H1 (cell line): ENCODE measurements around the gene SMARCA1. TPM values are rescaled to one million over a fixed set of nuclear protein-coding genes. Genes with fewer than 3 reads are reported as not detected.

Source experiments
- CTCF ChIA-PET: fragments of 300-600 bp; sonication (Branson Sonifier 250); formaldehyde crosslinking; loops from one replicate; lab custom pipeline; 2021; ENCODE audit not compliant: partially characterized antibody; lab: Charles Lee
- POLR2A ChIA-PET: fragments of 300-600 bp; sonication (Branson Sonifier 250); formaldehyde crosslinking; loops from one replicate; lab custom pipeline; 2021; ENCODE audit warnings: inconsistent platforms; ENCODE audit not compliant: partially characterized antibody; lab: Charles Lee
- DNase-seq, 2 experiments: peaks; one replicate each; pipeline versions ENCODE4 v3.0.0 to v3.0.0-alpha.2; 2010 to 2022; ENCODE audit warnings: low spot score in 2 of 2, low read depth in 1 of 2, mixed read lengths in 1 of 2
- FAIRE-seq: peaks from 2 replicates; lab custom pipeline; 2011; peaks lifted over from hg19 to GRCh38; lab: Jason Lieb, UNC
- H2AFZ ChIP-seq: 2 replicates; pipeline ENCODE4 v1.8.1; 2012; ENCODE audit warnings: low read length, inconsistent platforms
- H2AK5ac ChIP-seq: 2 replicates; pipeline ENCODE4 v1.6.1; 2013; ENCODE audit warnings: low read depth, low read length
- H2BK120ac ChIP-seq: replicated peaks from 2 replicates; pipeline ENCODE3; 2013; ENCODE audit warnings: low read depth, low read length, inconsistent platforms
- H2BK12ac ChIP-seq: 2 replicates; pipeline ENCODE4 v1.6.1; 2013; ENCODE audit warnings: low read depth, low read length
- H2BK15ac ChIP-seq: 2 replicates; pipeline ENCODE4 v1.6.1; 2013; ENCODE audit warnings: low read length
- H2BK20ac ChIP-seq: 2 replicates; pipeline ENCODE4 v1.6.1; 2013; ENCODE audit warnings: low read length
- H2BK5ac ChIP-seq: 2 replicates; pipeline ENCODE4 v1.6.1; 2013; ENCODE audit warnings: low read depth, low read length
- H3K14ac ChIP-seq: 2 replicates; pipeline ENCODE4 v1.6.1; 2013; ENCODE audit warnings: inconsistent platforms; ENCODE audit not compliant: insufficient read length
- H3K18ac ChIP-seq: 2 replicates; pipeline ENCODE4 v1.6.1; 2013; ENCODE audit warnings: low read length; ENCODE audit errors: extremely low read depth
- H3K23ac ChIP-seq: 2 replicates; pipeline ENCODE4 v1.6.1; 2013; ENCODE audit warnings: inconsistent platforms; ENCODE audit not compliant: insufficient read length
- H3K23me2 ChIP-seq: 2 replicates; pipeline ENCODE4 v1.6.1; 2013; ENCODE audit warnings: low read depth, low read length
- H3K27ac ChIP-seq: 2 replicates; pipeline ENCODE4 v1.6.1; 2011; ENCODE audit warnings: low read depth, low read length, inconsistent platforms
- H3K27me3 ChIP-seq, 4 experiments: replicated peaks in 1 of 4; 1 replicate in 1 of 4; 2 replicates in 3 of 4; pipeline versions ENCODE4 v1.6.1 to v1.8.1; 2011 to 2013; ENCODE audit warnings: low read length in 3 of 4, mild to moderate bottlenecking in 3 of 4, inconsistent platforms in 2 of 4, mixed read lengths in 2 of 4, moderate library complexity in 1 of 4; ENCODE audit not compliant: control insufficient read depth in 3 of 4, insufficient read depth in 3 of 4; ENCODE audit errors: extremely low read depth in 1 of 4
- H3K36me3 ChIP-seq, 4 experiments: 2 replicates each; pipeline versions ENCODE4 v1.6.1 to v1.8.1; 2011 to 2013; ENCODE audit warnings: mild to moderate bottlenecking in 4 of 4, low read length in 3 of 4, moderate library complexity in 2 of 4, control low read depth in 1 of 4, inconsistent platforms in 1 of 4; ENCODE audit not compliant: insufficient read depth in 4 of 4, control insufficient read depth in 2 of 4
- H3K4ac ChIP-seq: replicated peaks from 2 replicates; pipeline ENCODE3; 2013; ENCODE audit warnings: low read length, low read depth, mixed read lengths, inconsistent platforms; ENCODE audit not compliant: insufficient read length
- H3K4me1 ChIP-seq, 4 experiments: replicated peaks in 1 of 4; 1 replicate in 1 of 4; 2 replicates in 3 of 4; pipeline versions ENCODE4 v1.6.1 to v1.8.1; 2011 to 2013; ENCODE audit warnings: low read length in 3 of 4, inconsistent platforms in 2 of 4, mixed read lengths in 1 of 4; ENCODE audit not compliant: insufficient read depth in 4 of 4, control insufficient read depth in 3 of 4
- H3K4me2 ChIP-seq, 2 experiments: 2 replicates each; pipeline versions ENCODE4 v1.6.1 to v1.8.1; 2011 to 2013; ENCODE audit warnings: low read depth in 2 of 2, low read length in 2 of 2, control low read depth in 1 of 2, inconsistent platforms in 1 of 2, mild to moderate bottlenecking in 1 of 2; ENCODE audit not compliant: insufficient read depth in 1 of 2
- H3K4me3 ChIP-seq, 4 experiments: fragments of 200-600, 300-600 bp in 1 of 4; sonication (generic), shearing (Covaris generic), sonication (Bioruptor Twin) in 1 of 4; 2 replicates each; pipeline versions ENCODE4 v1.5.1 to v1.8.1; 2011 to 2016; ENCODE audit warnings: low read length in 4 of 4, low read depth in 3 of 4, control low read depth in 2 of 4, inconsistent platforms in 2 of 4, mild to moderate bottlenecking in 2 of 4, mixed read lengths in 1 of 4, moderate library complexity in 1 of 4; ENCODE audit not compliant: insufficient read depth in 2 of 4; ENCODE audit errors: extremely low read depth in 1 of 4
- H3K56ac ChIP-seq: replicated peaks from 2 replicates; pipeline ENCODE3; 2013; ENCODE audit warnings: low read depth, mild to moderate bottlenecking, mixed read lengths, low read length, inconsistent platforms; ENCODE audit not compliant: insufficient read length
- H3K79me1 ChIP-seq: 2 replicates; pipeline ENCODE4 v1.6.1; 2013; ENCODE audit warnings: low read depth, low read length, control low read depth
- H3K79me2 ChIP-seq, 2 experiments: 2 replicates each; pipeline versions ENCODE4 v1.6.1 to v1.8.1; 2012 to 2013; ENCODE audit warnings: low read length in 2 of 2, mild to moderate bottlenecking in 2 of 2, inconsistent platforms in 1 of 2; ENCODE audit not compliant: insufficient read depth in 2 of 2, control insufficient read depth in 1 of 2
- H3K9ac ChIP-seq, 4 experiments: replicated peaks in 1 of 4; 1 replicate in 1 of 4; 2 replicates in 3 of 4; pipeline versions ENCODE4 v1.6.1 to v1.8.1; 2011 to 2013; ENCODE audit warnings: low read depth in 3 of 4, low read length in 3 of 4, control low read depth in 2 of 4, mild to moderate bottlenecking in 2 of 4, moderate library complexity in 2 of 4, inconsistent platforms in 1 of 4; ENCODE audit errors: extremely low read depth in 1 of 4
- H3K9me3 ChIP-seq, 2 experiments: 2 replicates each; pipeline versions ENCODE4 v1.6.1 to v1.8.1; 2012 to 2013; ENCODE audit warnings: mild to moderate bottlenecking in 2 of 2, moderate library complexity in 2 of 2, control low read depth in 1 of 2, inconsistent platforms in 1 of 2, low read depth in 1 of 2, low read length in 1 of 2, mixed read lengths in 1 of 2; ENCODE audit not compliant: insufficient read depth in 2 of 2
- H4K20me1 ChIP-seq, 2 experiments: replicated peaks in 1 of 2; 2 replicates each; pipeline versions ENCODE3 to v1.8.1; 2011 to 2013; ENCODE audit warnings: inconsistent platforms in 2 of 2, low read length in 2 of 2, mild to moderate bottlenecking in 1 of 2; ENCODE audit not compliant: insufficient read depth in 2 of 2, control insufficient read depth in 1 of 2
- H4K5ac ChIP-seq: 2 replicates; pipeline ENCODE4 v1.6.1; 2013; ENCODE audit warnings: low read length, low read depth, mixed read lengths, inconsistent platforms; ENCODE audit not compliant: insufficient read length
- H4K8ac ChIP-seq: 2 replicates; pipeline ENCODE4 v1.8.0; 2013; ENCODE audit warnings: mild to moderate bottlenecking, moderate library complexity, low read length, inconsistent platforms; ENCODE audit not compliant: insufficient read depth; ENCODE audit errors: extremely low read depth
- H4K91ac ChIP-seq: replicated peaks from 2 replicates; pipeline ENCODE3; 2013; ENCODE audit warnings: low read length, mixed read lengths, inconsistent platforms; ENCODE audit not compliant: insufficient read length
- PHF8 ChIP-seq: fragments of 200-600 bp; sonication (generic); conservative IDR thresholded peaks from 2 replicates; pipeline ENCODE4 v1.7.1; 2012; ENCODE audit warnings: low read depth, mild to moderate bottlenecking, inconsistent platforms, low read length, moderate library complexity
- RAD21 ChIP-seq, 2 experiments: IDR thresholded peaks in 1 of 2; conservative IDR thresholded peaks in 1 of 2; 2 replicates each; pipeline ENCODE4 v1.6.1; 2011; ENCODE audit warnings: low read depth in 2 of 2, low read length in 2 of 2, improper control_type of control experiment in 1 of 2, inconsistent platforms in 1 of 2, mild to moderate bottlenecking in 1 of 2, moderate library complexity in 1 of 2
- SAP30 ChIP-seq: fragments of 300-600 bp; sonication (generic); IDR thresholded peaks from 2 replicates; pipeline ENCODE4 v1.7.1; 2012; ENCODE audit warnings: low read length, moderate library complexity, mild to moderate bottlenecking, inconsistent platforms; ENCODE audit not compliant: insufficient read depth, insufficient replicate concordance
- SRF ChIP-seq: IDR thresholded peaks from 2 replicates; pipeline ENCODE4 v1.6.1; 2011; ENCODE audit warnings: mild to moderate bottlenecking, low read depth, low read length, moderate library complexity
- TEAD4 ChIP-seq: IDR thresholded peaks from 2 replicates; pipeline ENCODE4 v1.6.1; 2012; ENCODE audit warnings: low read depth, low read length, inconsistent platforms, mixed read lengths
- YY1 ChIP-seq: IDR thresholded peaks from 2 replicates; pipeline ENCODE4 v1.6.1; 2011; ENCODE audit warnings: low read depth, mild to moderate bottlenecking, low read length
- WGBS, 2 experiments: shearing (Covaris generic) in 1 of 2; methylation state at CpG; one replicate each; pipeline versions ENCODE4 v1.1.6 to v1.1.7; 2013 to 2015; ENCODE audit warnings: low lambda C conversion rate in 2 of 2, mixed read lengths in 2 of 2, inconsistent platforms in 1 of 2, low coverage in 1 of 2, missing lambda C conversion rate in 1 of 2; ENCODE audit not compliant: insufficient replicate concordance in 2 of 2, insufficient coverage in 1 of 2, insufficient read length in 1 of 2; ENCODE audit errors: extremely low coverage in 1 of 2, missing lambda C conversion rate in 1 of 2; 5-methylcytosine and 5-hydroxymethylcytosine counted together
- polyA plus RNA-seq, 7 experiments: library from polyadenylated mRNA; depleted of rRNA in 3 of 7; stranded (reverse) in 5 of 7; unstranded in 2 of 7; fragments of >200 nt in 5 of 7; fragments of 200-250 nt in 2 of 7; gene quantifications; 1 replicate in 5 of 7; 2 replicates in 1 of 7; 4 replicates in 1 of 7; pipeline versions ENCODE4 v1.2.1 to v1.2.3, GENCODE V29; 2011 to 2013; ENCODE audit warnings: missing spikeins in 2 of 7, mixed read lengths in 2 of 7
- total RNA-seq: library from RNA; stranded (reverse); fragmentation: NEBNext Ultra II Directional; extraction: Animal tissue kit (Norgen Biotek cat#: 25700); gene quantifications from 2 replicates; pipeline ENCODE4 v1.2.1, GENCODE V29; 2021

SMARCA1 gene
- total and polyA plus RNA-seq, 2 of the 8 experiments (the other 6 are each of a cell fraction or from before 2014, with no cell fraction given) = 13.1 to 54.4 TPM

- H3K23me2 ChIP-seq = no peaks in the 10 kb centered on the region
- no peak overlapping the region for H4K8ac ChIP-seq
- no peak overlapping the region for H3K18ac ChIP-seq
- no peak overlapping the region for H3K4me3 ChIP-seq
- no peaks in the 10 kb centered on the region for H3K79me2 ChIP-seq
- no peaks in the 10 kb centered on the region for H3K4me1 ChIP-seq
- no peak overlapping the region for H2AK5ac ChIP-seq
- H3K4me2 ChIP-seq = no peak overlapping the region
- 60% methylated on average over 3 of the region's 3 CpGs; no CpG with 5 or more reads in 1 of the 2 experiments for WGBS, 2 experiments
- no peak overlapping the region for H2BK20ac ChIP-seq
- H4K20me1 ChIP-seq = no peaks in the 10 kb centered on the region
- H2BK15ac ChIP-seq = no peak overlapping the region
- H2AFZ ChIP-seq = no peak overlapping the region
- no peak overlapping the region for H2BK120ac ChIP-seq
- H3K36me3 ChIP-seq = peaks cover 2 to 50% (median 14%) of the 10 kb centered on the region in 4 experiments; a peak in 6 of 8 replicates
- H3K56ac ChIP-seq = no peak overlapping the region
- H3K9ac ChIP-seq = no peak overlapping the region
- FAIRE-seq (peak; percentile 94), DNase-seq (no peak)
- no peak overlapping the region for H4K5ac ChIP-seq
- no peak overlapping the region for H3K4ac ChIP-seq
- H3K9me3 ChIP-seq = no peaks in the 10 kb centered on the region
- no peak overlapping the region for H3K14ac ChIP-seq
- TF ChIP-seq SRF (no peak), YY1 (0 out of 2 replicates have a peak, but pooled peaks have one; percentile 8), PHF8 (no peak), SAP30 (no peak), RAD21 (IDR thresholded peaks at IDR 0.05 in 1 of 2, conservative IDR thresholded peaks at IDR 0.05 in 1 of 2; ENCODE audit: low read depth in 2 of 2, low read length in 2 of 2) (no peak), TEAD4 (peak; percentile 10; the same call in 1 of the 2 replicates)
- H3K23ac ChIP-seq = no peak overlapping the region
- no peaks in the 10 kb centered on the region for H3K27me3 ChIP-seq
- no peak overlapping the region for H2BK5ac ChIP-seq
- H3K27ac ChIP-seq = no peak overlapping the region
- H2BK12ac ChIP-seq = no peak overlapping the region
- H4K91ac ChIP-seq = no peak overlapping the region
- CTCF ChIA-PET = no interaction called here
- no peaks in the 10 kb centered on the region for H3K79me1 ChIP-seq
- POLR2A ChIA-PET = no interaction called here
These were observed 41.9 kb upstream of the SMARCA1 start for GRCh38 chrX:129565046-129565650.
